GM12801 (cell line): ENCODE data around the gene PRKCE.

Source experiments
- CTCF ChIP-seq: IDR thresholded peaks from one replicate; pipeline ENCODE4 v1.5.1; 2011; ENCODE audit warnings: control low read depth; ENCODE audit not compliant: insufficient read length; ENCODE audit errors: extremely low read depth

PRKCE gene

DNA sequence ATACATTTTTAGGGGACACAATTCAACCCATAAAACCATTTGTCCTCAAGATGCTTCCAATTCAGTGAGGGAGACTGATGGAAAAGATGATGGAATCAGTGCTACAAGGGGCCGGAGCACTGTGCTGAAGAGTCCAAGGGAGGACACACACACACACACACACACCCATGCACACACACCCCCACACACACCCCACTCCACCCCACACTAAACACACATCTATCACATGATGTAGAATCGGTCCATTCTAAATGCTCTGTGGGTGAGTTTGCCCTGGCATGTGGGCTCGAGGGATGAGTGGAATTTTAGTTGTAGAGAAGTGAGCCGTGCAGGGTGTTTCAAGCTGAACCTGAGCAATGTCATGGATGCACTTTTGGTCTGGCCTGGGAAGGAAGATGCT, 41.1 kb downstream of the PRKCE start:
- no peak for TF ChIP-seq CTCF

DNA sequence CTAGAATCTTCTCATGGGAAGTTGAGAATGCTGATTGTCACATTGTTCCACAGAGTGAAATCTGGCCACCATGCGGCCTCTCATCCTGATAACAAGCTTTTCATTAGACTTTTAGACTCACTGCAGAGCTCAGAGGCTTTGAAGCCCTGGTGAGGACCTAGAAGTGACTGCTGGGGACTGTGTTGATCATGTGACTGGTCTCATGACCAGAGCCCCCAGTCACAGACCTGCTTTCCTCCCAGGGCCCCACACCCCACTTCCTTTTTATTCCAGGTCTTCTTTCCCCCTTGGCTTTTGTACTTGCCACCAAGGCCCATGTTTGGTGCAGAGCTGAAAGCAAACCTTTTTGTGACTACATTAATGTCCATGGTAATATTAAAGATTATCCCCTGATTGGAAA, 45.2 kb downstream of the PRKCE start:
- TF ChIP-seq CTCF: no peak

DNA sequence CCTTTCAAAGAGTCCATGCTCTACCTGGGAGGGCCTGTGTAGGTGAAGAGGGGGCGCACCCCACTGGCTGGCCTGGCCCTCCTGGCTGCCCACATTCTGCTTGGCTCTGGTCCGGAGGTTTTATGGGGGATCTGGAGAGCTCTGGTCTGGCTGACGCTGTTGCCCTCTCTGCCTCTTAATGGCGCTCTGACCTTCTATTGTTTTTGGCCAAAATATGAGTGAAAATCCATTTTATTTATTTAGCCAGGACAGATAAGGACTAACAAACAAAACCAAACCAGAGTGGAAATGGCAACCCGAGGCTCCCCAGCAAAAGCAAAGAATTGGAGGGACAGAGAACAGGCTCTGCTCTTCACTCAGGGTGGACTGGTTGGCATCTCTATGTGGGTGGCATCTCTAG, 45.7 kb downstream of the PRKCE start:
- no peak for TF ChIP-seq CTCF

- no peak for TF ChIP-seq CTCF
Measured at GRCh38 chr2:45698554-45698953, 47.1 kb downstream of the PRKCE start.

- no peak for TF ChIP-seq CTCF
Measured at GRCh38 chr2:45699032-45699658, 47.7 kb downstream of the PRKCE start.

GRCh38 chr2:45700407-45701013, 49.0 kb downstream of the PRKCE start:
- no peak for TF ChIP-seq CTCF

DNA sequence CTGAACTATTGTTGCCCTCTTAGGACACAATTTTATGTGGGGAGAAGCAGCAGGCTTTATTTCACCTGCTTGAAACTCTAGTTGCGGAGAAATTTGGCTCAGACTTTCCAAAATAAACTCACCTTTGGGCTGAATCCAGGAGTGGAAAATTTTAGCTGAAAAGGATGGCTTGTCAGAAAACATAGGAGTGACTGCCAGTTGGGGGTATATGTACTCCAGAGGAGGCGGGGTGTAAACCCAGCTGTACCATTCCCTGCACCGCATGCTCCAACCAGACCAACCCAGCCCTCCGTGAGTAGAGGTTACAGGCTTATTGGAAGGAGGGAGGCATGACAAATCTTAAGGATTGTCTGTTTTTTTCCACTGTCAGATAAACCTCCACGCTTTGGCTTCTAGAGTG, 53.8 kb downstream of the PRKCE start:
- TF ChIP-seq CTCF: no peak
